ENCODE data around the gene KCNG1.

DNA sequence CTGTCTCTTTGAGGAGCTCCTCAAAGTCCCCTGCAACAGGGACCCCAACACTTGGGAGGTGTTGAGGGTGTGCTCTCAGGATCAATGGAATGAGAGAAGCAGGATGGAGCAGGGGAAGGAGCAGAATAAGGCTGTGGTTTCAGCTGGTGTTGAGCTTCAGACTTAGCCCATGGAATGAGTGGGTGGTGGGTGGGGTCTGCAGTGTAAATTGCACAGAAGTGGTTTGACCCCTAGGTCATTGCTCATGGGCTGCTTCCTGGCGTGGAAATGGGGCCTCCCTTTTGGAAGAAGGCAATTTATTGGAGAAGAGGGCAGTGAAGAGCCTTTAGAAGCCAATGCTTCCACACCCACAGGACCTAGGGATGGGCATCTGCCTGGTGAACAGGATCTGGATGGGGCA is 37.0 kb upstream of the KCNG1 start:
- TF ChIP-seq, protein P1, sequence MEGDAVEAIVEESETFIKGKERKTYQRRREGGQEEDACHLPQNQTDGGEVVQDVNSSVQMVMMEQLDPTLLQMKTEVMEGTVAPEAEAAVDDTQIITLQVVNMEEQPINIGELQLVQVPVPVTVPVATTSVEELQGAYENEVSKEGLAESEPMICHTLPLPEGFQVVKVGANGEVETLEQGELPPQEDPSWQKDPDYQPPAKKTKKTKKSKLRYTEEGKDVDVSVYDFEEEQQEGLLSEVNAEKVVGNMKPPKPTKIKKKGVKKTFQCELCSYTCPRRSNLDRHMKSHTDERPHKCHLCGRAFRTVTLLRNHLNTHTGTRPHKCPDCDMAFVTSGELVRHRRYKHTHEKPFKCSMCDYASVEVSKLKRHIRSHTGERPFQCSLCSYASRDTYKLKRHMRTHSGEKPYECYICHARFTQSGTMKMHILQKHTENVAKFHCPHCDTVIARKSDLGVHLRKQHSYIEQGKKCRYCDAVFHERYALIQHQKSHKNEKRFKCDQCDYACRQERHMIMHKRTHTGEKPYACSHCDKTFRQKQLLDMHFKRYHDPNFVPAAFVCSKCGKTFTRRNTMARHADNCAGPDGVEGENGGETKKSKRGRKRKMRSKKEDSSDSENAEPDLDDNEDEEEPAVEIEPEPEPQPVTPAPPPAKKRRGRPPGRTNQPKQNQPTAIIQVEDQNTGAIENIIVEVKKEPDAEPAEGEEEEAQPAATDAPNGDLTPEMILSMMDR (IDR thresholded peaks at IDR 0.05): no peak
- TF ChIP-seq POLR2A (IDR thresholded peaks at IDR 0.05): no peak

Measured in stomach (tissue), 4 donors.